ENCODE results near the gene WDR43.

DNA sequence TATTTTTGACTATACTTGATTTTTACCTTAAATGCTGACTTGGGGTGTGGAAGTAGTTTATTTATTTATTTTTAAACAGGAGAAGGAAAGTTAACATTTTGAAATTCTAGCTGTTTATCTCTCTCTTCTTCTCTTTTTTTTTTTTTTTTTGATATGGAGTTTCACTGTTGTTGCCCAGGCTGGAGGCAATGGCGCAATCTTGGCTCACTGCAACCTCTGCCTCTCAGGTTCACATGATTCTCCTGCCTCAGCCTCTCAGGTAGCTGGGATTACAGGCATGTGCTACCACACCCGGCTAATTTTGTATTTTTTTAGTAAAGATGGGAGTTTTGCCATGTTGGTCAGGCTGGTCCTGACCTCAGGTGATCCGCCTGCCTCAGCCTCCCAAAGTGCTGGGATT, 11.1 kb downstream of the WDR43 start:
- TF ChIP-seq, protein P1, sequence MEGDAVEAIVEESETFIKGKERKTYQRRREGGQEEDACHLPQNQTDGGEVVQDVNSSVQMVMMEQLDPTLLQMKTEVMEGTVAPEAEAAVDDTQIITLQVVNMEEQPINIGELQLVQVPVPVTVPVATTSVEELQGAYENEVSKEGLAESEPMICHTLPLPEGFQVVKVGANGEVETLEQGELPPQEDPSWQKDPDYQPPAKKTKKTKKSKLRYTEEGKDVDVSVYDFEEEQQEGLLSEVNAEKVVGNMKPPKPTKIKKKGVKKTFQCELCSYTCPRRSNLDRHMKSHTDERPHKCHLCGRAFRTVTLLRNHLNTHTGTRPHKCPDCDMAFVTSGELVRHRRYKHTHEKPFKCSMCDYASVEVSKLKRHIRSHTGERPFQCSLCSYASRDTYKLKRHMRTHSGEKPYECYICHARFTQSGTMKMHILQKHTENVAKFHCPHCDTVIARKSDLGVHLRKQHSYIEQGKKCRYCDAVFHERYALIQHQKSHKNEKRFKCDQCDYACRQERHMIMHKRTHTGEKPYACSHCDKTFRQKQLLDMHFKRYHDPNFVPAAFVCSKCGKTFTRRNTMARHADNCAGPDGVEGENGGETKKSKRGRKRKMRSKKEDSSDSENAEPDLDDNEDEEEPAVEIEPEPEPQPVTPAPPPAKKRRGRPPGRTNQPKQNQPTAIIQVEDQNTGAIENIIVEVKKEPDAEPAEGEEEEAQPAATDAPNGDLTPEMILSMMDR (IDR thresholded peaks at IDR 0.05) = no peak
- TF ChIP-seq POLR2A (IDR thresholded peaks at IDR 0.05) = no peak

All from right lobe of liver (tissue), 4 donors.